GM18909 (cell line): ENCODE data around the gene INSRR.
A peak's percentile ranks its signal among the peaks of the same experiment; 100 is the strongest.

ENCODE experiments used
- ATAC-seq: cut with Tn5 transposase; IDR thresholded peaks from one replicate; pipeline ENCODE4 v1.9.1; 2021; ENCODE audit warnings: mild to moderate bottlenecking; ENCODE audit not compliant: unreplicated experiment, poor library complexity

The INSRR gene

DNA sequence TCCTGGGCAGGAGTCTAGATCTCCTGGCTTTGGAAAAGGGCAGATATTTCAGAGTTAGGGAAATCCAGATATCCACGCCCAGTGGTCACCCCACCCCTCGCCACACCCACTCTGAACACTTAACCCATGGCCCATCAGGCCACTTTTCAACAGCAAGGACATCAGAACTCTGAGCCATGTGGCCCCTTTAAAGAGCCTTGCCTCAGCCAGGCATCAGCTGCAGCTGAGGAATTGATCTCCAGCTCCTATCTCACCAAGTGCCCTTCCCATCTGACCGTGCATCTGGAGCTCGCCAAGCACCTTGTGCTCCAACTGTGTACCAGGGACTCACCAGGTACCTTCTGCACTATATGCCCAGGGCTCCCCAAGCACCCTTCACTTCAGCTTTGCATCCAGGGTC is 22.0 kb downstream of the INSRR start:
- no peak for ATAC-seq

DNA sequence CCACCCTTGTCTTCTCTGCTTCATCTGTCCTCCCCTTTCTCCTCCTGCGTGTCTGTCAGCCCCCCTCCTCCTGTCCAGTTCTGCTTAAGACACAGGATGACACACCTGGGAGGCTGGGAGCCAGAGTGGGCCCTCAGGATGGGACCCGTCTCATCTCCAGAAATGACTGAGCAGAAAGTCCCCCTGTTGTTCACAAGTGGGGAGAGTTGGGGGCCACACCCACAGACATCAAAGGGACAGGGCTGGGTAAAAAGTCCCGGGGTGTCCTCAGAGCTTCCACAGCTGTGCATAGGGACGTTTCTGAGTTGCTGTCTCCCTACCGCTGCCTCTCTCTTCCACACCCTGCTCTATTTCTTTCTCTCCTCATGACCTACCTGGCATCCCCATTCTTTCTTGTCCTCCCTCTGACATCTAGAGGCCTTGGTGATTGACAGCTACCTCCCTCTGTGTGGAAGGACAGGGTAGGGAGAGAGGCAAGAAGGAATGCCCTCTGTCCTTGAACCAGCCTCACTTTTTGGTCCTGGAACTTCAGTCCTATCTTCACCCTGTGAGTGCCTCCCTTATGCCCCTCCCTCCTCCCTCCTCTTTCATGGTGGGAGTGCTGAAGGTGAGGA is 22.8 kb downstream of the INSRR start:
- ATAC-seq: no peak

DNA sequence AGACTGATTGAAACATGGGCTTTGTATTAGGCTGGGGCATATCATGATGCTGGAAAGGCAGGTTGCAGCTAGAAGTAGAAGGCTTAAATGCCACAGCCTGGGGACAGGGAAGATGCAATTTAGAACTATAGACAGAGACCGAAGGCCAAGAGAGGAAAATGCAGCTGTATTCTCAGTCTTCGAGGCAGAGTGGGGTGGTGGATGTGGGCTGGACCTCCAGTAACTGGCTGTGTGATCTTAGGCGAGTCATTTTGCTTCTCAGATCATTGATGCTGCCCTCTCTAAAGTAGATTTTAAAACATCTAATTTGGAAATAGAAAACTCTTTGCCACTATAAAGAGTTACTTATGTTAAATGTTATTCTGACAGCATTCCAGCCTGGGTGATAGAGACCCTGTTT is 24.6 kb downstream of the INSRR start:
- ATAC-seq: no peak

DNA sequence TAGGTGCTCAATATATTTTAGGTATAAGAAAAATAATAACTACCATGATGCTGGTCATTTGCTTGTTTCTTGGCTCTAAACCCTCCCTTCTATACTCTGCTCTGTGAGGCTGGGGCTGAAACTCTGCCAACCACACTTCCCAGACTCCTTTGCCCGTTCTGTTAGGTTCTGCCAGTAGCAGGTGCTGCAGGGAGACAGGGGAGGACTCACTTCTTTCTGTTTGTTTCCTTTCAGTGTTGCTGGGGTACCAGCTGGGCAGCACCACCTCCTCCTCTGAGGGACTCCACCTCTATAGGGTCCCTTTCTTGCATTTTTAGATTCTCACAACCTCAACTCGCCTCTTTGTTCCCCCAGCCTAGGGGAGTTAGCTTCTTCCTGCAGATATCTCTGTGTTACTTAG is 25.3 kb downstream of the INSRR start:
- ATAC-seq: no peak

DNA sequence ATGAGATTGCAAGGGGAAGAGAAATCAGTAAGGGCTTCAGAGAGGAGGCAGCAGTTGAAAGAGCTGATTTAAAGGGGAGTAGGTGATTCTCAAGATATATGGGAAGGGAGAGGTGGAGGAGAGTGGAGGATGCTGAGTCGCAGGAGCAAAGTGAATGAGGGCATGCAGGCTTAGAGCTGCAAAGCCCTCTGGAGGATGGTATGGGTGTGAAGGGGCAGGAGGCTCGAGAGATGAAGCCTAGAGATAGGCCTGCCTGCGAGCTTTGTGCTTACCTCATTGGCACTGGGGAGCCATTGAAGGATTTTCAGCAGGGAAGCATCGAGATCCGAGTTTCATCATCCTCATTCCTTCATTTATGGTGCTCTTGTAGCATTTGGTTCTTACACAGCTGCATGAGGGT is 26.5 kb downstream of the INSRR start:
- ATAC-seq: no peak

DNA sequence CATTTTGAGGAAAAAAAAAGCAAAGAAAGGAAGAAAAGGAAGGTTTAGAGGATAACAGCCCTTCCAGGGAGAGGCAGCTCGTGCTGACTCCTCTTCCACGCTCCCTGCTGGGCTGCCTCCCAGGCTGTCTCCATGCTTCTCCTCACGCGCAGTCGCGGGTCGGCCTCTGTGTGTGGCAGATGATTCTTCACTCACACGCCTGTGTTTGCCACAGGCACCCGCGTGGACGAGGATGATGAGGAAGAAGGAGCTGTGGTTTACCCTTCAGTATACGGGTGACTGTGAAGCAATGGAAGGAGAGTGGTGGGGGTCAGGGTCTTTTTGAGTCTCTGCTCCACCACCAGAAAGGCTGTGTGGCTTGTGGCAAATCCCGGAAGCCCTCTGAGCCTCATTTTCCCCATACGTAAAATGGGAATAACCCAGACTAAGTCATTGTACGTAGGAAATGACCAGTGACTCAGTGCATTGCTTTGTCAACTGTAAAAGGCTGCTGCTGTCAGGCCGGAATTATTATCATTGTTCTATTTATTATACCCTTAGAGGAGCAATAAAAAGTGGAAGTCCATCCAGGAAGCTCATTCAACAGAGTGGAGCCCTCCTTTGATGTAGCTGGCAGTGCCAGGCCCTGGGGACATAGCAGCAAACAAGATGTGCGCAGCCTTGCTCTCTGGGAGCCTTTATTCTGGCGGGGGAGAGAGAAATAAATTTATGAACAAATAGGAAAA is 30.4 kb downstream of the INSRR start:
- ATAC-seq: no peak

DNA sequence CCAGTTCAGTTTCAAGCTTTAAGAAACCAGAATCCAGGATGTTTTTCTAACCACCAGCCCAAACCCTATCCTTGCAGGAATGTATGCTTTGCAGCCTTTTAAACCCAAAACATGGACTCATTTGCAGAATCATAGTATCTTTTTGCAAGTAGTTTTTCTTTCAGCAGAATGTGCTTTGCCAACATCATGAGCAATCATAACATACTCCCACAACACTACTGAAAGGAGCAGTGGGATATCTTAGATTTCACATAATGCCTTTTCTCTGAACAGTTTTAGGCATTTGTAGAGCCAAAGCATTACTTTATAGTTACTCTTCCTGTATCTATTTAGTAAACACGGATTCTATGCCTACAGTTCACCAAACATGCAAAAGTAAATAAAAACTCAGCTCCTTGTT is 32.3 kb downstream of the INSRR start:
- ATAC-seq: no peak

DNA sequence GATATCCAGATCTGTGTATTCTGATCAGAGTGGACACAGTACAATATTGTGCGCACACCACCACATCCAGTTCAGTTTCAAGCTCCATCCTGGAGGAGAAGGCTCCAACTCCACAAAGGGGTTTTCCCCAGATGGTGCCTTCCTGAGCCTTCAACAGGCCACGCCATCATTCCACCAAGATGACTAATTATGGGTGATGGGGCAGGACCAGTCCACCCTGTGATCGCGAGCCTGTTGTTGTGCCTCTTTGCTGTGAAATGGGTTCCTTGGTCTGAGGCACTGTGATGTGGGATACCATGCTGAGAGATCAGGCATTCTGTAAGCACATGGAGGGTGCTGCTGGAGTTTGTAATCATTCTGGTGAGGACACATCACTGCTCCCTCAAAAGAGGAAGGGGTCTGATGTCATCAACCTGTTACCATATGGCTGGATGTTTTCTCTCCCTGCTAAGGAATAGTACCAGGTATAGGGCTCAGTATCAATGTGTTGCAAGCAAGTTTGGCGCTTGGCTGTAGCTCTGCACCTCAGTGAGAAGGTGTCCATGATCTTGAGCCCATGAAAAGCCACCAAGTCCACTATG is 35.6 kb downstream of the INSRR start:
- no peak for ATAC-seq

DNA sequence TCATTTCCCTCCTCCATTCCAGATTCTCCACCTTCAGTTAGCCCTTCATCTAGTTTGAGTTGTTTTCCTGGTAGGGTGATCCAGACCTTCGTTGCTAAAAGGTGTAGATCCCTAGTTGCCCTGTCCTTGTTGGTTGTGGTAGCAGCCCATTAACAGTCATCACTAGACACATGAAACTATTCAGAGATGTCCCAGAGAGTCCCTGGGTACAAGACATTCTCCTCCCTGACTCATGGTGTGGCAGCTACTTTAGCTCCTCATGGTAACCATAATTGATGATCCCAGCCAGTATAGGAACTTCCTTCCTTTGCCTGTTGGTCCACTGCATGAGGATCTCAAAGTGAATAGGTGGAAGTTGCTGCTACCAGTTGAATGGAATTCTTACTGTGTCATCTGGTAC is 36.2 kb downstream of the INSRR start:
- no peak for ATAC-seq

DNA sequence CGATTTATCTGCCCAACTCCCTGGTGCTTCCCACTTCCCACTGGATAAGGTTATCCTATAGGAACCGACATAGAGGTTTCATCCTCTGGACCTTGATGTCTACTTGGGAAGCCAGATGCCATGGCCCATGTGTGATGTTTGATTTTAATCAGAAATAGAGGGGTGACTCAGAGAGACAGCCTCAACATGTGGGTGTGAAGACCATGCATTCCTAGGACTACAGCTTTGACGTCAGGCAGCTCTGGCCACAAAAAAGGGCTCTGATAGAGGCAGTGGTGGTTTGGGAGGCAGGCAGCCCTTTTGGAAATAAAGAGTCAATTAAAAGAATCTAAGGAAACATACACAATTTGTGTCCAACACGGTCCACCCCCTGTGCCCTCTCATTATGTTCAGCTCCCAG is 37.1 kb downstream of the INSRR start:
- ATAC-seq: no peak

DNA sequence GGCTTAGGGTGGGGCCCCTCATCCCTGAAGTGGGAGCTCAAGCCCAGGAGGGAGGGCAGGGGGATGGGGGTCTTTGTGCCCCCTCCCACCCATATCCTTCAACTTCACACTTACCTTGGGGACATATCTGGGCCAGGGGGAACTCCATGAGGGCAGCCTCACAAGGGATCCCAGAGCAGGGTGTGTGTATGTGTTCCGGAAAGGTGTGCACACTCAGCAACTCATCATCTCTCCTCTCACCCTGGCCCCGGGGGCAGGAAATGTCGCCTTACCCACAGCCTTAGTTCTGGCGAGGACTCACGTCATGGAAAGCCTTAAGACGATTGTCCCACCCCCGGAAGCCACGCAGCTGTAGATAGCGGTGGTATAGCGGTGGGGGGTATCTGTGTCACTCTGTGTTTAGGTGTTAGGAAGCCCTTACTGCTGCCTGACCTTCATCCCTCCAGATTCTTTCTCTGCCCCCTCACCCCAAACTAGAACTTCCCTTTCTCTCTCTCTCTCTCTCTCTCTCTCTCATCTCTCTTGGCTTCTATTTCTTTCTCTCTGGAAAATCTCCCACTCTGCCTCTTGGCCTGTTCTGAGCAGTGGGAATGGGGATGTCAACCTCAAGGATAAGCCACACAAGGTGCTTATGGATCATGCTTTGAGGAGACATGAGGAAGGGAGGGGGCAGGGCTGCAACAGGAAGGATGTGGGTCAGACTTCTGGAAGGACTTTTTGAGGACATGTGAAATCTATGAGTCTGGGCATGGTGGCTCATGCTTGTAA is 42.2 kb downstream of the INSRR start, which contains the start of gene SH2D2A:
Gene SH2D2A (minus strand): TSS at position 288 of the 768 bp plus-strand sequence. CDS start 140 bp downstream, at position 148.
- ATAC-seq: peak; percentile 81

DNA sequence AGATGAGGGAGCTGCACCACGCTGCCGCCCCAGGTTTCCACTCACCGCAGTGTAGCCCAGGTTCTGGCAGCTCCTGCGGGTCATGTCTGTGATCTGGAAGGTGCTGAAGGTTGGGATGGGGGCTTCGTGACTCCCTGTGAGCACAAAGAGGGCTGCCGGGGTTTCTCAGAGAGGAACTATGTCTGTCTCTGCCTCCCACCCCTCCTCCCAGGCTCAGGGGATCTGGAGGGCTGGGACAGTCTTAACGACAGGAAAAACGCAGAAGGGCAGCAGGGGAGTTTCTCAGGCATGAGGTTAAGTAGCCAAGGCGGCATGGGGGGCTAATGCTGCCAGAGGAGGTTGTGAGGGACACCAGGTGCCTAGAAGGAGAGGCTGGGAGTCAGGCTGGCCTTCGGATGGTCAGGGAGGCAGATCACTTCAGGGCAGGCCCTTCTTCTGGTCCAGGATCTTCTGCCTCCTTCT is 42.9 kb downstream of the INSRR start:
- ATAC-seq: no peak

DNA sequence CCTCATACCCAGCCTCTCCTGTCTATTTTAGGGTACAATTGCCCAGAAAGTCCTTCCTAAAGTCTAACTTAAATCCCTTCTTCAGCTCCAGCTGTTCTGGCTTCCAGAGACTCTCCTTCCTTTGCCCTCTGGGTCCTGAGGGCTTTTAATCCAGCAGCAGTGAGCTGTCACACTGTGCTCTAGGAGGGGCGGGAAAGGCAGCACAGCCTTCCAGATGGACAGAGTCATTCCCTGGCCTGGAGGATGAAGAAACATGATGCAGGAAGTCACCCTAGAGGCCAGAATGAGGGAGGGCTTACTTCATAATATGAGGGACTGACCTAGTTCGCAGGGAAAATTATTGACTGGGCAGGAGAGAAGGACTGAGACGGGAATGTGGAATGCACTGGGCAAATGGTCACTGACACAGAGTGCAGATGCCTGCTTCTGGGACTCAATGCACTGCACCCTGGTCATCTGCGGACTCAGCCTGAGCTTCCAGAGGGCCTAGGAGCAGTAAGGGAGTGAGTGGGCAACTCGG is 43.5 kb downstream of the INSRR start:
- ATAC-seq: no peak

DNA sequence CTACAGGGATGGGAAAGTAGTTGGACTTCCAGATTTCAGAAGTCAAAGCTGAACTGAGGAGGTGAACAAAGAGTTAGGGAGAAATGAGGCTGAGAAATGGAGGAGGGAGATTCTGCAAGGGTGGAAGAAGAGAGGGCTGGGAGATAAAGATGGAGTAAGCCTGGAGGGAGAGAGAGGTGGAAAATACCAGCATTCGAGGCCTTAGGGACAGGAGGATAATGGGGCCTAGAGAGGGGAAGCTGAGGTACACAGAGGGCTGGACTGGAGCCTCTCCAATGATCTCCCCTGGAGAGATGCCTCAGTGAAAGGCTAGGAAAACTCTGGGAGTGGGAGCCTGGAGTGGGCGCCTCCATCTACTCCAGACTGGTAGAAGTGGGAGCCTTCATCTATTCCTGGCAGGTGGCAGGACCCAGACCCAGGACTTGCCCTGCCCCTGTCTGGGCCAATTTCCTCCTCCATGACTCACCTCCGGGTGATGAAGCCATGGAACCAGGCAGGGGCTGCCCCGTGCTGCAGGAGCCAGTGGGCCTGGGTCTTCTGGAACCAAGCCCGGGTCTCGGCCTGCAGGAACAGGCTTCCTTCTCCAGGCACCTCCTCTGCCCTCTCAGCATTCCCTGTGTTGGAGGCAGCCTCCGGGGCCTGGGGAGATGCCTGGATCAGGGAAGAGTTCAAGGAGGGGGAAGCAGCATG is 44.2 kb downstream of the INSRR start:
- no peak for ATAC-seq

DNA sequence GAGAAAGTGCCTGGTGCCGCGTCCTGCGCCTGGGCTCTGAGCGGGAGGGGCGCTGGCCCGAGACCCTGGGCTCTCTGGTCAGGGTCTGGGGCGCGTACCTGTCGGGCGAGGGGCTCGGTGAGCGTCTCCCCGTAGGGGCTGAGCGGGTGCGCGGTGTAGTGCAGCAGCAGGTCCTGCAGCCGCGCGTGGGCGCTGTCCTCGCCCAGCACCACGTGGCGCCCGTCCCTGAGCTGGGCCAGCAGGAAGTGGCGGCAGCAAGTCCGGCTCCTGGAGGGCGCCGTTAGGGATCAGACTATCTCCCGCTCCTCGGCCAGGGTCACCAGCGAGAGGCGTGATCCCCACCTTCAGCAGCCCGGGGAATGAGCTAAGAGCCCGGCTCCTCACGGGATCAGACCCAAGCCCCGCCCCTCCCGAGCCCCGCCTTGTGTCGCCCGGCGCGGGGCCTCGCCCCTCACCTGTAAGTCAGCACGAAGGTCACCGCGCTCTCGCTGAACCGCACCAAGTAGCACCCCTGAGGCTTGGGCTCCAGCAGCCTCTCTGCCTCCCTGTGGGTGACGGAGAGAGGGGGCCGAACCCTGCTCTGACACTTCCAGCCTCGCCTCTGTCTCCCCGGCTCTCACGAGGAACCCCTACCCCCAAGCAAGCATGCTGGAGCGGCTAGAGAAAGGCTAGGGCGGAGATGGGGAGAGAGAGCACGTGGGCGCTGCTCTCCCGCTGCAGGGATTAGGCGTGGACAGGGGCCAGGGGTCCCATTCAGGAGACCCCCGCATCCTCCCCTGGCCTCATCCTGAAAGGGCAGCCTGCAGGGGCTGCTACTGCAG is 45.0 kb downstream of the INSRR start:
- no peak for ATAC-seq

DNA sequence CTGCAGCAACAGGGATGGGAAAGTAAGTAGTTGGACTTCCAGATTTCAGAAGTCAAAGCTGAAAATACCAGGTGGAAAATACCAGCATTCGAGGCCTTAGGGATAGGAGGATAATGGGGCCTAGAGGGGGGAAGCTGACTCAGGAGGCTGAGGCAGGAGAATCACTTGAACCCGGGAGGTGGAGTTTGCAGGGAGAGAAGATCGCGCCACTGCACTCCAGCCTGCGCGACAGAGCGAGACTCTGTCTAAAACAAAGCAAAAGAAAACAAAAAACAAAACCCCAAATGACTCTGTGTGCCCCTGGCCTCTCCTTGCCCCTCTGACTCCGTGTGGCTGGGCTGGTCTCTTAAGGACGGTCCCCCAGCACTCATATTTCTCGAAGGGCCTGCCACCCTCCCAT is 45.6 kb downstream of the INSRR start:
- ATAC-seq: no peak

DNA sequence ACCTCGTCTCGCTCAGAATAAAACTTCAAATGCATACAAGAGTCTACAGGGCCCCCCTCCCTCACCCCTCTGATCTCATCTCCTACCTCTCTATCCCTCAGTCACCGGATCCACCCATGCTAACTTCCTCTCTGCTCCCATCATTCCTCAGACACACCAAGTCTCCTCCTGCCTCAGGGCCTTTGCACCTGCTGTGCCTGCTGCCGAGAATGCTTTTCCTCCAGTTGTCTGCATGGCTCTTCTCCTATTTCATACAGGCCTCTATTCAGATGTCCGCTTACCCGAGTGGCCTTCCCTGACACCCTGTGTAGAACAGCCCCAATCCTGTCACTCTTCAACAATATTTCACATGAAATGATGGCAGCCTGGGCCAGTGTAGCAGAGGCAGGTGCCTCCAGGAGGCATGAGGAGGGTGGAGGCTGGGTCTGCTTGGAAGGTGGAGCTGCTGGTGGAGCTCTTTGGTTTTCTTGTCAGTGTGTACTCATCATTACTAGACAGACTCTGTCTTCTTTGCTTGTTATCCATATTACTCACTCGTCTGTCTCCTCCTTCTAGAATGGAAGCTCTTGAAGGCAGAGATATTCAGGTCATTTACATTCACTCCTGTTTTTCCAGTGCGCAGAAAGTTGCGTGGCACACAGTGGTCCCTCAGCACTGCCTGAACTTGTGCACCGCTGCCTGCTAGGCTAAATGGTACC is 46.5 kb downstream of the INSRR start:
- no peak for ATAC-seq

DNA sequence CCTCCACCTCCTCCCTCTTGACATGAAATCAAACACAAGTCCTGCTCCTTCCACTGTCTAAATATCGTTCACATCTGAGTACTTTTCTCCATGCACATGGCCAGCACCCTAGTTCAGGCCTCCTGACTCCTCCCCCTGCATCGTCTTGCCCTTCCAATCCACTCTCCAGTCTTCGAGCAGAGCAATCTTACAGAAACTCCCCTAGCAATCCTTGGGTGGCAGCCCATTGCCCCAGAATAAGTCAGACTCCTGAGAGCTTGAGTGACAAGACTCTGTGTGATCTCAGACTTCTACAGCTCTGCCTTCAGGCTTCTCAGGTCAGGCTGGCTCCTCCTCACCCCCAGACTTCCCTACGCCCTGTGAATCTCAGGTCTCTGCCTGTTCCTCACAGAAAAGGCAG is 47.7 kb downstream of the INSRR start:
- ATAC-seq: no peak
